Stimulated activated CD4-positive, alpha-beta T cell treated with anti-CD3 and anti-CD28 coated beads, TNF-alpha, amount 100 ng/mL, for 48 hours (primary cell): ENCODE results near the gene MS4A8.
"Not testable (repeated sequence)": the region's sequence is repeated elsewhere in the genome, so short reads cannot be mapped to it uniquely, and the experiment has no call there.

Experiments used
- DNase-seq, 3 donors: peaks; one replicate each; pipeline ENCODE4 v3.0.0-alpha.2; 2020; ENCODE audit warnings: low read depth in 3 of 3

MS4A8 gene

DNA sequence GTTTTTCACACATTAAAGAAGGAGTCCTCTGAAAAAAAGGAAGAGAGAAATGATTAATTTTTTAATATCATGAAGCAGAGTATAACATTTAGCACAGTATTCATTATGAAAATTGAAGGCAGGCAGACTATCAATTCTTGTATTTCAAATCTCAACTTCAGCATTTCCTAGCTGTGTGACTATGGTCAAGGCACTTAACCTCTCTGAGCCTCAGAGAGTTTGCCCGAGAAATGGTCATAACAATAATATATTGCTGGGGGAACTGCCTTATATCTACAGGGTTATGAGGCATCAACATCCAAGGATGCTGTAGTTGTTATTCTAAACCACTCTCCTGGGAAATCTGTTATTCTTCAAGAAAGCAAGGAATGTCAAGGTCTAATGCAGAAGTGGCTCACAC lies 26.2 kb downstream of the MS4A8 start:
- no peak for DNase-seq

GRCh38 chr11:60731586-60731985 lies 32.2 kb downstream of the MS4A8 start:
- DNase-seq, result no peak

- no peak for DNase-seq
Observed at GRCh38 chr11:60734279-60734678, 34.9 kb downstream of the MS4A8 start.

- no peak for DNase-seq
Observed at GRCh38 chr11:60739114-60739513, 39.7 kb downstream of the MS4A8 start.

DNA sequence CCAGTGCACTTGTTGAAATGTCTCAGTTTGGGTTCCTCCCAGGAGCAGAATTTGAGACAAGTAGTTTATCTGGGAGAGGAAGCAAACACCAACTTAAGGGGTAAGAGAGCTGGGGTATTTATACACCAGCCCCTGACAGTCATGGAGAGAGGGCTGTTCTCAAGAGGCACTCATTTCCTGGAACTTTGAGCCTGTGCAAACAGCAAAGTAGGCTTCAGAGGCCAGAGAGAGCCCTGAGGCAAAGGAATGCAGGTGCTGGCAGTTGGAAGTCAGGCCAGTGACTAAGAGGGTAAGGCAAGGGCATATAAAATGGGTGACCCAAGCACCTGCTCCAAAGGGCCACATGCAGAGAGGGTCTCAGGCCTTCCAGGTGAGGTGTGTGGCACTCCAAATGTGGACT lies 41.2 kb downstream of the MS4A8 start:
- DNase-seq, result no peak

GRCh38 chr11:60741421-60741820 lies 42.0 kb downstream of the MS4A8 start:
- DNase-seq, result no peak

DNA sequence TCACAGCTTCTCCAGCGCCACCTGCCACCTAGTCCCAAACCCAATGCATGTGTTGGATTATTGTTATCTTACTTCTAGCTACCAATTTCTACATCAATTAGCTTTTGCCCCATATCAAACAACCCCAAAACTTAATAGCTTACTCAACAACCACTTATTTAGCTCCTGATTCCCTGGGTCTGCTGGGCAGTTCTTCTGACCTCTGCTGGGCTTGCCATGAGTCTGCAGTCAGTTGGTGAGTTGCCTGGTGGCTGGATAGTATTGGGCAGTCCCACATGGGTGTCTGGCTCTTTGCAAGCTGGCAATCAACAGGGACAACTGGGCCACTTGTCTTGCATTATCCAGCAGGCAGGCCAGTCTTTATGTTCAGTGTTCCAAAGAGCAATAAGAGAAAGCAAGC lies 43.6 kb downstream of the MS4A8 start:
- no peak for DNase-seq

DNA sequence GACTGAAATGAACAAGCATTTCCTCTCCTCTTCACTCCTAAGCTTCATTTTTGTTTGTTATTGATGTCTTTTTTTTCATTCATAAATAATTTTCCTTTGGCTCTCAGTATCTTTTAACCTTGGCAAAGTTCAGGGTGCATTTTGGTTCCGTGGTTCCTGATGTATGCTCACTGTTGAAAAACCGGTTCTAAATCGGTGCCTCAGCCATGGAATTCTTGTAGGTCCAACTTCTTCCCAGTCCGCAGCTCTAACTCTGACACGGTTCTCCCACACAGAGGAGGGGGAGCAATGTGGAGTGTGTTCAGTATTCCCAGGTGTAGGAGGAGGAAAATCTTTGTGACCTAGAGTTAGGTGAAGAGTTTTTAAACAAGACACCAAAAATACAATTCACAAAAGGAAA lies 44.7 kb downstream of the MS4A8 start:
- no peak for DNase-seq

GRCh38 chr11:60747359-60747873 lies 48.0 kb downstream of the MS4A8 start:
- no peak for DNase-seq

DNA sequence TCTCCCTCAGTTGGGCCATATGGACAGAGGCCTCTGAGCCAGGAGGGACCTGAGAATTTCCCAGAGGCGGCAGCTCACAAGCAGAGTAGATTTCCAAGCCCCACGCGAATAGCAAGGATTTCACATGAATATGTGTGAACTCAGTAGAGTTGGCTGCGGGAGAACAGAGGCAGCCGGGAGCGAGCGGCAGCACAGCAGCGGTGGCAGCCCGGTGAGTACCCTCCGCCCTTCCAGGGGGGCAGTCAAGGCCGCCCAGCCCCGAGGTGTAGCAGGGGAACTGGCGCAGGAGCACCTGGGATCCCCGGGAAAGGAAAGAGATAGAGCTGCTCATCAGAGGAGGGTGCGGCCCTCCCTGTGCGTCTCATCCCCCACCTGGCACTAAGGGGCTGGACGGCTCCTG lies 48.8 kb downstream of the MS4A8 start:
- no peak for DNase-seq

DNA sequence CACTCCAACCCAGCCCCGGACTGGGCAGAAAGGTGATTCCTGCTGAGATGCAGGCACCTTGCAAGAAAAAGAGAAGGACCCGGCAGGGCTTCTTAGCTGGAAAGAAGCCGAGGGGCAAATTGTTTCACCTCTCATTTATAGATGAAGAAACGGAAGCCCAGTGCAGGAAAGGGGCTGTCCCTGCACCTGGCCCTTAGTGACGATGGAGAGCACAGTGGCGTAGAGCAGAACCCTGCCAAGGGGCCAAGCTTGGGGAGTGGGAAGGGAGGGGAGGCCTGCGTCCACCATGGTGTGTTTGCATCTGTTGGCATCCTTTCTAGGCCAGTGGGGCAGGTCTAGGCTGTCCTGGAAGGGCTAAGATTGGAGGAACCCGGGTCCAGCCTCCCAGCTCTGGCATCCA lies 49.4 kb downstream of the MS4A8 start:
- no peak for DNase-seq

DNA sequence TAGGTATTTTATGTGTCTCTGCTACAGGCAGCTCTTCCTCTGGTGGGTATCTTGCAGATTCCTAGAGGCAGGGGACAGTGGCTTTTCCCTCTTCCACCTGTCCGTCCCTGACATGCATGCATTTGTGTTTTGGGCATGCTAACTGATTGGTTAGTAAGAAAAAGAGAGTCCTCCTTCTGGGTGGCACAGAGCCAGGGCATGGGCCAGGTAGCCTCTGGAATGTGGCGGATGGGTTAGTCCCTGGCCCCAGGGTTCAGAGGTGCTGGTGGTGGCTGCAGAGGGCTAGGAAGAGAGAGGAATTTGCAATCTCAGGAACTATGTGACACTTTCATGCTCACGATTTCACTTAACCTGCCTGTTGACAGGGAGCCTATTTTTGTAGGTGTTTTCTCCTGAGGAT lies 51.5 kb downstream of the MS4A8 start:
- DNase-seq, result no peak

DNA sequence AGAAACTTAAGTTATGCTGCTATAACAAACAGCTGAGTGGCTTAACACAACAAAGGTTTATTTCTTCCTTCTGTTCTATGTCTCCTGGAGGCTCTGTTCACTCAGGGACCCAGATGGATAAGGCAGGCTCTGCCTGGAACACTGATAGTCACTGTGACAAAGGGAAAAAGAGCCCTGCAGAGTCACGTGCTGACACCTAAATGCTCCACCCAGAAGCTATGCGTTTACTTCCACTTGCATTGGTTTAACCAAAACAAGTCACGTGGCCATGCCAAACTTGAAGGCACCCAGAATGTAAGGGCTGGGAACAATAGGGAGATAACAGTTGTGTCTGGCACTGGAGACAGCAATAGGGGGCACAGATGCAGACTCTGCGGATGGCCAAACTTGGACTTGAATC lies 53.9 kb downstream of the MS4A8 start:
- no peak for DNase-seq

DNA sequence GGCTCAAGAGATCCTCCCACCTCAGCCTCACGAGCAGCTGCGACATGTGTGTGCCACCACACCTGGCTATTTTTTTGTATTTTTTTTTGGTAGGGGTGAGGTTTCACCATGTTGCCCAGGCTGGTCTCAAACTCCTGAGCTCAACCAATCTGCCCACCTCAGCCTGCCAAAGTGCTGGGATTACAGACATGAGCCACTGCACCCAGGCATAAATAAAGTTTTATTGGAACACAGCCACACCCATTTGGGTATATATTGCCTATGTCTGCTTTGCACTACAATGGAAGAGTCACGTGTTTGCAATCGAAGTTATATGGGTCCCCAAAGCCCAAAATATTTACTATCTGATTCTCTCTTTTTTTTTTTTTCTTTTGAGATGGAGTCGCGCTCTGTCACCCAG lies 55.5 kb downstream of the MS4A8 start:
- no peak for DNase-seq

GRCh38 chr11:60756307-60757032 lies 57.1 kb downstream of the MS4A8 start, which contains the start of gene MS4A15:
TSS of gene MS4A15 (plus strand) at chr11:60756867. CDS start at chr11:60763734, 6,867 bp downstream.
- DNase-seq, result no peak

- no peak for DNase-seq
Observed at GRCh38 chr11:60757231-60757800, 57.9 kb downstream of the MS4A8 start.

DNA sequence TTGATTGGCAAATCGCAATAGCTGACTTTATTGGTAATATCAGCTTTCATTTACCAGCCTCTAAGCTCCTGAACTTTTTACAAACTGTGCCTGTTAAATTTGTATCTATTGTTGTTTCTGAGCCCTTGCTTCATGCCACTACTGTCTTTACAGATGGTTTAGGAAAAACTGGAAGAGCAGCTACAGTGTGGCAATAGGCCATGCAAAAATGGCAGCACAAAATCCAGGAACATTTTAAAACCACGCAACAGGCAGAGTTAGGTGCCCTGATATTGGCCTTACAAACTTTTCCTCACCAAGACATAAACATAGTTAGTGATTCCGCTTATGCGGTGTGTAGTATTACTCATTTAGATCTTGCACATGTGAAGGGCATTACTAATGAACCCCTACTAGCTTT lies 59.3 kb downstream of the MS4A8 start:
- not testable (repeated sequence) for DNase-seq

DNA sequence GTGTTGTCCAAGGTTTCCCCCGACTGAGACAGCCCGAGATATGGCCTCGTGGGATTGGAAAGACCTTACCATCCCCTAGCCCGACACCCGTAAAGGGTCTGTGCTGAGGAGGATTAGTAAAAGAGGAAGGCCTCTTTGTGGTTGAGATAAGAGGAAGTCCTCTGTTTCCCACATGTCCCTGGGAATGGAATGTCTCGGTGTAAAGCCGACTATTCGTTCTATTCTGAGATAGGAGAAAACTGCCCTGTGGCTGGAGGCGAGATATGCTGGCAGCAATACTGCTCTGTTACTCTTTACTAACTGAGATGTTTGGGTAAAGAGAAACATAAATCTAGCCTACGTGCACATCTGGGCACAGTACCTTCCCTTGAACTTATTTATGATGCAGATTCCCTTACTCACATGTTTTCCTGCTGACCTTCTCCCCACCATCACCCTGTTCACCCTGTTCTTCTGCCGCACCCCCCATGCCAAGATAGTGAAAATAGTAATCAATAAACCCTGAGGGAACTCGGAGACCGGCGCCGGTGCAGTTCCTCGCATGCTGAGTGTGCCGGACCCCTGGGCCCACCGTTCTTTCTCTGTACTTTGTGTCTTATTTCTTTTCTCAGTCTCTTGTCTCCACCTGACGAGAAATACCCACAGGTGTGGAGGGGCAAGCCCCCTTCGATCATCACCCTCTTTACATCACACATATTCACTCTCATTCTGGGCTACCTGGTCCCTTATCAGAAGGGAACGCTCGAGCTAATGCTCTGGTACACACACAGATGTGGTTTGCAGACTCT lies 60.2 kb downstream of the MS4A8 start:
- DNase-seq, result not testable (repeated sequence)

DNA sequence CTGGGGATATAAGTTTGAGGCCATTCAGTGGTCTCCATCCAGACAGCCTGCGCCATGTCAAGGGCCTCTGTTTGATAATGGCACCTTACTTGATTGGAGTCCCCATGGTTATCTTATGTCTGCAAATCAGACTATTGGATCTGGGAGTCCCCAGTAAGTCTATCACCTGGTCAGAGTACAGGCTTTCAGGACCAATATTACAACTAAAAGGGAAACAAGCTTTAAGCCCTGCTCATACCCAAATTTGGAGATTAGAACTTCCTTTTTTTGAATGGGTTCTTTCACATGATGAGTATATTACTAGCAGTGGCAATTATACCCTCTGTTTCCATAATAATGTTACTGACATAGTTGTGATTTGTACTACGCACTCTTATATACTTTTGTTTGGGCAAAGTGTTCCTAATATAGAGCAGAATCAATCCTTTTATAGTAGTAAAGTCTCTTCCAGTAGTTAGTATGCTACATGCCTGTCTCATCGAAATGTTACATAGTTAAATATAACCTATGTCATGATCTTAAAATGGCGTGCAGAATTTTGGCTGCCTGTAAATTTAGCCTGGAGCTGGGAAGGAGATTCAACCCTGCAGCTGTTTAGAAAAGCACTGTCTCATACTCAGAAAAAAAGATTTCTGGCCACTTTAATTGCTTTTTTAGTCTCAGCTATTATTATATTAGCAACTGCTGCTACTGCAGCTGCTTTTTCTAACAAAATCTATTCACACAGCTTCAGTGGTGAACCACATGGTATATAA lies 62.2 kb downstream of the MS4A8 start:
- no peak for DNase-seq

DNA sequence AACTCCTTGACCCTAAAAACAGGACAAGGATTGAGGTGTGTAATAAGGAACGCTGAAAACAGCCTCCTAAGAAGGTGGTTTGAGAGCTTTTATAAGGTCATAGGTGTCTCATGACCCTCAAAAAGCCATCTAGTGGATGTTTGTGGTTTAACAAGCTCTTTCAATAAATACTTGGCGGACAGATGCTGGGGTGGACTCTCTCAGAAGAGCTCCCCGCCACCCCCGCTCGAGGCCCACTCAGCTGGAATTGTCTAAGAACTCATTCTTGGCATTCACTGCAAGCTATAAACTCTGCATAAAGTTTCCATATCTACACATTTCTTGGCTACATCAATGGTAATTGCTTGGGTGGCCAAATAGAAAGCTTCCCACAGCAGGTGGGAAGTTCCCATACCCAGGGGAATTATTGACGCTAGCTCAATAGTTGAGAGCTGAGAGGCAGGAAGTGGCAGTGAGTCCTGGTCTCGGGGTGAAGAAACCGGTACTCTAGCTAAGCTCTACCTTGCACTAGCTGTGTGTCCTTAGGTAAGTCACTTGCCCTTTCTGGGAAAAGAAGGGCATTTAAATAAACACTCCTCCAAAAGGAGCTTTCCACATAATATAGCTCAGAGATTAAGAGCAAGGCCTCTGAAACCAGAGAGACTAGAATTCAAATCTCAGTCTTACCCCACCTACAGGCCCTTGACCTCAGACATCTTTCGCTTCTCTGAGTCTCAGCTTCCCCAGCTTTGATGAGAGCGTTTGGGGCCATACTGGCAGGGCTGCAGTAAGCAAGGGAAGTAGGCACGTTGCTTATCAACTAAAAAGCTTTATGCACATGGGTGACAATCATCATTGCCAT lies 63.7 kb downstream of the MS4A8 start:
- DNase-seq, result no peak
